ENCODE results near the gene GALNT6. TPM values are rescaled to one million over a fixed set of nuclear protein-coding genes. Genes with fewer than 3 reads are reported as not detected.
A peak's percentile ranks its signal among the peaks of the same experiment; 100 is the strongest.
"Not testable (repeated sequence)": the region's sequence is repeated elsewhere in the genome, so short reads cannot be mapped to it uniquely, and the experiment has no call there.

GALNT6 gene
- total and polyA plus RNA-seq, 2 of the 13 experiments (the other 11 are each of a cell fraction or from before 2014, with no cell fraction given), result 1.0 to 1.1 TPM

GRCh38 chr12:51339750-51340149 is 51.5 kb downstream of the GALNT6 start:
- in situ Hi-C loops (cut with HindIII; ENCODE audit: extremely low pct_ligation_motif_present, low pct_unique_long_range_greater_than_20kb) (loop anchor here (5.0 kb wide), 1 partner anchor 72 kb away; no protein-coding TSS in a partner anchor), intact Hi-C loops (cut with micrococcal nuclease; ENCODE audit: unreplicated experiment) (loop anchor here (10.0 kb wide), 1 partner anchor 575 kb away; the partner anchor contains the start of gene ATF1)
- Histone ChIP-seq H3K9me3 (ENCODE audit: low read length) (no peaks in the 10 kb centered on the region), H4K20me1 (ENCODE audit: insufficient read depth, low read length) (no peaks in the 10 kb centered on the region), H3K4me2 (ENCODE audit: low read depth, low read length) (no peak overlapping the region), H3K4me3 (replicated peaks in 1 of 3; ENCODE audit: insufficient read depth in 1 of 3, low read depth in 2 of 3, low read length in 3 of 3) (no peak overlapping the region), H3K9ac (ENCODE audit: insufficient read depth, low read depth, low read length) (no peak overlapping the region), H2AFZ (ENCODE audit: low read length) (no peak overlapping the region), H3K27ac (ENCODE audit: extremely low read length, insufficient read depth, low read length) (no peak overlapping the region), H3K79me2 (ENCODE audit: insufficient read depth, low read length) (no peaks in the 10 kb centered on the region), H3K36me3 (replicated peaks in 1 of 2; ENCODE audit: control insufficient read depth in 1 of 2, insufficient read depth in 2 of 2, low read length in 2 of 2) (no peaks in the 10 kb centered on the region), H3K4me1 (ENCODE audit: insufficient read depth, low read length) (peaks cover 9% of the 10 kb centered on the region; the same call in 1 of the 2 replicates), H3K27me3 (ENCODE audit: control insufficient read depth in 1 of 2, insufficient read depth in 2 of 2, low read length in 2 of 2) (no peaks in the 10 kb centered on the region)
- 20% methylated on average over 4 of the region's 6 CpGs for WGBS (ENCODE audit: low lambda C conversion rate)
- TF ChIP-seq ZFYVE20 (CRISPR knock-in tag; IDR thresholded peaks at IDR 0.05; ENCODE audit: borderline replicate concordance, low read depth) (no peak), MEIS1 (CRISPR knock-in tag; IDR thresholded peaks at IDR 0.05; ENCODE audit: borderline replicate concordance) (no peak), TARDBP (CRISPR knock-in tag; IDR thresholded peaks at IDR 0.05) (no peak), ZNF34 (CRISPR knock-in tag; IDR thresholded peaks at IDR 0.05; ENCODE audit: borderline replicate concordance) (no peak), ZNF816 (CRISPR knock-in tag; IDR thresholded peaks at IDR 0.05; ENCODE audit: borderline replicate concordance) (no peak), IKZF4 (CRISPR knock-in tag; IDR thresholded peaks at IDR 0.05; ENCODE audit: borderline replicate concordance, low read depth, not compliant biosample characterization) (no peak), PBX3 (CRISPR knock-in tag; IDR thresholded peaks at IDR 0.05; ENCODE audit: borderline replicate concordance) (no peak), TBL1XR1 (IDR thresholded peaks at IDR 0.05; ENCODE audit: borderline replicate concordance, low read length, partially characterized antibody) (no peak), ZNF770 (CRISPR knock-in tag; IDR thresholded peaks at IDR 0.05) (no peak)
- ATAC-seq (peak; percentile 64), DNase-seq (ENCODE audit: low spot score) (no peak), FAIRE-seq (no peak)
- CTCF ChIA-PET (ENCODE audit: low intra/inter-chr PET ratio, low total read pairs), result no interaction called here
- BruUV-seq (replicated peaks), result no TSS peak
- POLR2A ChIA-PET, result interaction anchor here (1.3 kb wide), 1 partner anchor 291 kb away, joined by 3 read pairs; no protein-coding TSS in a partner anchor

GRCh38 chr12:51337336-51337735 is 53.9 kb downstream of the GALNT6 start:
- DNase-seq (ENCODE audit: low spot score); H3K27me3 ChIP-seq (ENCODE audit: control insufficient read depth in 1 of 2, insufficient read depth in 2 of 2, low read length in 2 of 2); H3K79me2 ChIP-seq (ENCODE audit: insufficient read depth, low read length); POLR2A ChIA-PET; intact Hi-C loops (cut with micrococcal nuclease; ENCODE audit: unreplicated experiment); H3K9ac ChIP-seq (ENCODE audit: insufficient read depth, low read depth, low read length); CTCF ChIA-PET (ENCODE audit: low intra/inter-chr PET ratio, low total read pairs); H3K27ac ChIP-seq (ENCODE audit: extremely low read length, insufficient read depth, low read length); FAIRE-seq; ATAC-seq; H2AFZ ChIP-seq (ENCODE audit: low read length); H3K36me3 ChIP-seq (replicated peaks in 1 of 2; ENCODE audit: control insufficient read depth in 1 of 2, insufficient read depth in 2 of 2, low read length in 2 of 2); in situ Hi-C loops (cut with HindIII; ENCODE audit: extremely low pct_ligation_motif_present, low pct_unique_long_range_greater_than_20kb); BruUV-seq (replicated peaks); H3K4me3 ChIP-seq (replicated peaks in 1 of 3; ENCODE audit: insufficient read depth in 1 of 3, low read depth in 2 of 3, low read length in 3 of 3); H3K4me2 ChIP-seq (ENCODE audit: low read depth, low read length); H3K4me1 ChIP-seq (ENCODE audit: insufficient read depth, low read length); H4K20me1 ChIP-seq (ENCODE audit: insufficient read depth, low read length); H3K9me3 ChIP-seq (ENCODE audit: low read length): not testable (repeated sequence)

Measured in HepG2 (cell line).